ENCODE results near the gene RALB.

The RALB gene

DNA sequence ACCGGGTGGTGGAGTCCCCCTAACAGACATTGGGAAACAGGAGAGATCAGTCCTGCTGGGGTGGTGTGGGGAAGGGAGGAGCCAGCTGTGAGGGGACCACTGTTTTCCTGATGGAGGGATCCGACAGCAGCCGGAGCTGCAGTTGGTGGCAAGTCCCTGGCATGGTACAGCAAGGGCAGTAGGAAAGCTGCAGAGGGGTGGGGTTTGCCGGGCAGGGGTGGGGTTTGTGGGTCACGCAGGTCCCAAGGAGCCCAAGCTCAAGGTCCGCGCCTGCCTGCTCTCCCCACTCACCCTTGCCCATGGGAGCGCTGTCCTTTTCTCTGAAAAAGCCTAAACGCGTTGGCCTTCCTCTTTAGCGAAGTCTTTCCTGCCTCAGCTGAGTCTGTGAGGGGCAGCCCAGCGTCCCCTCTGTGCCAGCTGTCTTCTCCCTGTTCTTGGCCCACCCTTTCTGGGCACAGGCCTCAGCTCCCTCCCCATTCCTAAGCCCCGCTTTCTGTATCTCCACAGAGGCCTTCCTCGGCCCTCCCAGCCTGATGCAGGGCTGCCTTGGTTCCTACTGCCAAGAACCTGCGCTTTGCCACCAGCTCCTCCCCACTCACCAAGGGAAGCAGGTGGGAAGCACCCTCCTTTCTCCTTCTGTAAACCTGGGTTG, 64.0 kb downstream of the RALB start:
- H3K9ac ChIP-seq (ENCODE audit: low read length): no peak overlapping the region
- no peaks in the 10 kb centered on the region for H3K36me3 ChIP-seq (ENCODE audit: control insufficient read depth, insufficient read depth, low read length)
- no peak overlapping the region for H3K56ac ChIP-seq (ENCODE audit: low read length)
- no peak overlapping the region for H3K4me3 ChIP-seq (ENCODE audit: low read length)
- DNase-seq: no peak
- H4K8ac ChIP-seq (ENCODE audit: low read depth, low read length): no peak overlapping the region
- H2AK5ac ChIP-seq (ENCODE audit: low read length): no peak overlapping the region
- no peak overlapping the region for H3K18ac ChIP-seq (ENCODE audit: low read length)
- no peak overlapping the region for H2BK5ac ChIP-seq (ENCODE audit: low read length)
- no peak overlapping the region for H3K4me2 ChIP-seq (ENCODE audit: low read length)
- no peak overlapping the region for H4K5ac ChIP-seq (ENCODE audit: low read length)
- no peak overlapping the region for H3K4ac ChIP-seq (ENCODE audit: low read depth, low read length)
- H3K4me1 ChIP-seq (ENCODE audit: control insufficient read depth, low read depth, low read length): no peaks in the 10 kb centered on the region
- no peak overlapping the region for H3K27ac ChIP-seq (ENCODE audit: low read depth, low read length)
- no peak overlapping the region for H2BK120ac ChIP-seq (ENCODE audit: low read depth, low read length)
- no peaks in the 10 kb centered on the region for H3K27me3 ChIP-seq (ENCODE audit: insufficient read depth, low read length, poor library complexity)
- no peak overlapping the region for H3K23ac ChIP-seq (ENCODE audit: low read length)
- no peaks in the 10 kb centered on the region for H3K79me2 ChIP-seq (ENCODE audit: control insufficient read depth, insufficient read depth, low read length)
- H2BK15ac ChIP-seq (replicated peaks; ENCODE audit: low read depth): no peak overlapping the region
- no peaks in the 10 kb centered on the region for H3K79me1 ChIP-seq (ENCODE audit: low read length)
- WGBS (ENCODE audit: extremely low coverage, insufficient coverage, low lambda C conversion rate): no CpG with 5 or more reads among the region's 15 CpGs

DNA sequence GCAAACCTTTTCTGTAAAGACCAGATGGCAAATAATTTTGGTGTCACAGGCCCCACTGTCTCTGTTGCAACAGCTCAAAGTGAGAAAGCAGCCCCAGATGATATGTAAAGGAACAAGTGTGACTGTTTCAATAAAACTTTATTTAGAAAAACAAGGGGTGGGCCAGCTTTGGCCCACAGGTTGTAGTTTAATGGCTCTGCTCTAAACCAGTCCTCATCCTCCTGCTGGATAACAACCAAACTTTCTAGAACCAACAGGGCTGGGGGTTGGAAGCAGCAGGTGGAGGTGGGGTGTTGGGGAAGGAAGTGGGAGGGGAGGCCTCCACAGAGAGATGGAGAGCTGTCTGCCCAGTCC, 64.5 kb downstream of the RALB start:
- Histone ChIP-seq H3K27me3 (ENCODE audit: insufficient read depth, low read length, poor library complexity) (no peaks in the 10 kb centered on the region), H3K4me1 (ENCODE audit: control insufficient read depth, low read depth, low read length) (no peaks in the 10 kb centered on the region), H2BK15ac (replicated peaks; ENCODE audit: low read depth) (no peak overlapping the region)

DNA sequence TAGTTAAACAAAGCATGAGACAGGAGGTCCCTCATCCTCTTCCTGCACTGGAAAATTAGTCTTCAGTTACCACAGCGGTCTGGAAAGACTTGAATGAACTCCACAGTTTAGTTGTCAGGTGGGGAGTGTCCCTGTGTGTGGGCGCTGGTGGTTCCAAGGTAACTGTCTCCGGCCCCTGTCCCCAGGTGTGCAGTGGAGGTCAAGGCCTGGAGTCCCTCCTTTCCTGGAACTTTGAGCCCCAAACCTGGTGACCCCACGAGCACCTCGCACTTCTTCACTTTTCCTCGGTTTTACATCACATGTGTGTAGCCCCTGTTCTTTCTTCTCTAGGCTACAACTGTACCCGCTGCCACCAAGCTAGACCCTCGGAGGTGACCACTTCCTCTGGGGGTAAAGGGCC, 65.3 kb downstream of the RALB start:
- H3K9ac ChIP-seq (ENCODE audit: low read length): no peak overlapping the region
- WGBS (ENCODE audit: extremely low coverage, insufficient coverage, low lambda C conversion rate): no CpG with 5 or more reads among the region's 8 CpGs
- H3K27ac ChIP-seq (ENCODE audit: low read depth, low read length): no peak overlapping the region
- no peak overlapping the region for H2BK15ac ChIP-seq (replicated peaks; ENCODE audit: low read depth)
- no peaks in the 10 kb centered on the region for H3K27me3 ChIP-seq (ENCODE audit: insufficient read depth, low read length, poor library complexity)
- no peak overlapping the region for H3K18ac ChIP-seq (ENCODE audit: low read length)
- no peaks in the 10 kb centered on the region for H3K4me1 ChIP-seq (ENCODE audit: control insufficient read depth, low read depth, low read length)
- H3K56ac ChIP-seq (ENCODE audit: low read length): no peak overlapping the region
- no peak overlapping the region for H2BK120ac ChIP-seq (ENCODE audit: low read depth, low read length)
- H3K23ac ChIP-seq (ENCODE audit: low read length): no peak overlapping the region
- no peak overlapping the region for H3K4me2 ChIP-seq (ENCODE audit: low read length)
- H3K4ac ChIP-seq (ENCODE audit: low read depth, low read length): no peak overlapping the region
- H3K36me3 ChIP-seq (ENCODE audit: control insufficient read depth, insufficient read depth, low read length): no peaks in the 10 kb centered on the region
- no peaks in the 10 kb centered on the region for H3K79me2 ChIP-seq (ENCODE audit: control insufficient read depth, insufficient read depth, low read length)
- DNase-seq: no peak
- H3K4me3 ChIP-seq (ENCODE audit: low read length): no peak overlapping the region
- no peak overlapping the region for H4K8ac ChIP-seq (ENCODE audit: low read depth, low read length)
- H3K79me1 ChIP-seq (ENCODE audit: low read length): no peaks in the 10 kb centered on the region
- no peak overlapping the region for H2BK5ac ChIP-seq (ENCODE audit: low read length)
- H4K5ac ChIP-seq (ENCODE audit: low read length): no peak overlapping the region
- no peak overlapping the region for H2AK5ac ChIP-seq (ENCODE audit: low read length)

More for the DNA sequence above, 64.5 kb downstream of the RALB start:
- Histone ChIP-seq H3K4me2 (ENCODE audit: low read length) (no peak overlapping the region), H2BK5ac (ENCODE audit: low read length) (no peak overlapping the region), H3K56ac (ENCODE audit: low read length) (no peak overlapping the region), H3K27ac (ENCODE audit: low read depth, low read length) (no peak overlapping the region), H3K79me2 (ENCODE audit: control insufficient read depth, insufficient read depth, low read length) (no peaks in the 10 kb centered on the region), H3K4me3 (ENCODE audit: low read length) (no peak overlapping the region), H3K4ac (ENCODE audit: low read depth, low read length) (no peak overlapping the region), H2AK5ac (ENCODE audit: low read length) (no peak overlapping the region), H3K23ac (ENCODE audit: low read length) (no peak overlapping the region), H3K9ac (ENCODE audit: low read length) (no peak overlapping the region), H3K36me3 (ENCODE audit: control insufficient read depth, insufficient read depth, low read length) (no peaks in the 10 kb centered on the region), H3K18ac (ENCODE audit: low read length) (no peak overlapping the region), H4K8ac (ENCODE audit: low read depth, low read length) (no peak overlapping the region), H2BK120ac (ENCODE audit: low read depth, low read length) (no peak overlapping the region), H3K79me1 (ENCODE audit: low read length) (no peaks in the 10 kb centered on the region), H4K5ac (ENCODE audit: low read length) (no peak overlapping the region)
- DNase-seq: no peak

DNA sequence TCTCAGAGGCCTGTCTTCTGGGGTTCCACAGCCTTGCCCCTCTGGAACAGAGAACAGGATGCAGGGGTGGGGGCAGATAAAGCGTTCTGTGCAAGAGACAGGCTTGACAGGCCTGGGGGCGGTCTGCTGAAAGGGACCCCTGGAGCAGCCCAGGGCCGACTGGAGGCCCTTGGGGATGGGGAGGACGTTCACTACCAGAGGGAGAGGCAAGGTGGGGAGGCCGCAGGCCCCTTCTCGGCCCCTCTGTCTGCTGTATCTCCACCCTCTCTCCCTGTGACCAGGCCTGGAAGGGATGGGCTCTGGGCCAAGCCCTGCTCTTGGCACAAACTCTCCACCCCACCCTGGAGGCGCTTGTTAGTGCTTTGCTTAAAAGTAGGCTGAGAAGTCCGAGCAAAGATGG, 66.0 kb downstream of the RALB start:
- no peaks in the 10 kb centered on the region for H3K27me3 ChIP-seq (ENCODE audit: insufficient read depth, low read length, poor library complexity)
- H3K4me1 ChIP-seq (ENCODE audit: control insufficient read depth, low read depth, low read length): no peaks in the 10 kb centered on the region
- no peak overlapping the region for H3K4me2 ChIP-seq (ENCODE audit: low read length)
- no peak overlapping the region for H3K4ac ChIP-seq (ENCODE audit: low read depth, low read length)
- H2BK5ac ChIP-seq (ENCODE audit: low read length): no peak overlapping the region
- no peak overlapping the region for H2AK5ac ChIP-seq (ENCODE audit: low read length)
- no peak overlapping the region for H3K9ac ChIP-seq (ENCODE audit: low read length)
- no peak overlapping the region for H2BK15ac ChIP-seq (replicated peaks; ENCODE audit: low read depth)
- no peaks in the 10 kb centered on the region for H3K79me1 ChIP-seq (ENCODE audit: low read length)
- H4K8ac ChIP-seq (ENCODE audit: low read depth, low read length): no peak overlapping the region
- no peak overlapping the region for H3K4me3 ChIP-seq (ENCODE audit: low read length)
- WGBS (ENCODE audit: extremely low coverage, insufficient coverage, low lambda C conversion rate): no CpG with 5 or more reads among the region's 8 CpGs
- H3K27ac ChIP-seq (ENCODE audit: low read depth, low read length): no peak overlapping the region
- no peak overlapping the region for H3K18ac ChIP-seq (ENCODE audit: low read length)
- H4K5ac ChIP-seq (ENCODE audit: low read length): no peak overlapping the region
- no peak overlapping the region for H3K56ac ChIP-seq (ENCODE audit: low read length)
- H2BK120ac ChIP-seq (ENCODE audit: low read depth, low read length): no peak overlapping the region
- no peaks in the 10 kb centered on the region for H3K79me2 ChIP-seq (ENCODE audit: control insufficient read depth, insufficient read depth, low read length)
- H3K23ac ChIP-seq (ENCODE audit: low read length): no peak overlapping the region
- H3K36me3 ChIP-seq (ENCODE audit: control insufficient read depth, insufficient read depth, low read length): no peaks in the 10 kb centered on the region
- no peak for DNase-seq

DNA sequence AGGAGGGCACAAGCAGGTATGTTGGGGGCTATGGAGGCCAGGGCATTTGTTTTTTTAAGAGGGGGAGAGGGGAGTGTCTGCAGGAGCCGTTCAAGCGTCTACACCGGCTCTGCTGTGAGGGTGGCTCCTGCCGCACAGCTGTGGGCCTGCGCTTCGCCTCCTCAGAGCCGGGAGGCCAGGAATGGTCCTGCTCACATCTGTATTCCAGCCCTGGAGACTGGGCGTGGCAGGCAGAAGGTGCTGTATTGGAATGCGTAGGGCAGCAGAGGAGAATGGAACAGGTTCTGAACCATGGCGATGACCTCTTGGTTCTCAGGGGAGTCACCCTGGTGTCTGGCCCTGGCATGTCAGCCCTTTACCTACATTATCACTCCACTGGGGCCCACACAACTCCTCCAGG, 66.5 kb downstream of the RALB start:
- Histone ChIP-seq H3K9ac (ENCODE audit: low read length) (no peak overlapping the region), H3K56ac (ENCODE audit: low read length) (no peak overlapping the region), H3K4ac (ENCODE audit: low read depth, low read length) (no peak overlapping the region), H3K79me2 (ENCODE audit: control insufficient read depth, insufficient read depth, low read length) (no peaks in the 10 kb centered on the region), H3K79me1 (ENCODE audit: low read length) (no peaks in the 10 kb centered on the region), H2AK5ac (ENCODE audit: low read length) (no peak overlapping the region), H2BK15ac (replicated peaks; ENCODE audit: low read depth) (no peak overlapping the region), H2BK120ac (ENCODE audit: low read depth, low read length) (no peak overlapping the region), H3K4me3 (ENCODE audit: low read length) (no peak overlapping the region), H3K27ac (ENCODE audit: low read depth, low read length) (no peak overlapping the region), H3K18ac (ENCODE audit: low read length) (no peak overlapping the region), H4K8ac (ENCODE audit: low read depth, low read length) (no peak overlapping the region), H3K23ac (ENCODE audit: low read length) (no peak overlapping the region), H3K4me1 (ENCODE audit: control insufficient read depth, low read depth, low read length) (no peaks in the 10 kb centered on the region), H3K27me3 (ENCODE audit: insufficient read depth, low read length, poor library complexity) (no peaks in the 10 kb centered on the region), H2BK5ac (ENCODE audit: low read length) (no peak overlapping the region), H4K5ac (ENCODE audit: low read length) (no peak overlapping the region), H3K4me2 (ENCODE audit: low read length) (no peak overlapping the region), H3K36me3 (ENCODE audit: control insufficient read depth, insufficient read depth, low read length) (no peaks in the 10 kb centered on the region)
- DNase-seq: no peak
- no CpG with 5 or more reads among the region's 10 CpGs for WGBS (ENCODE audit: extremely low coverage, insufficient coverage, low lambda C conversion rate)

DNA sequence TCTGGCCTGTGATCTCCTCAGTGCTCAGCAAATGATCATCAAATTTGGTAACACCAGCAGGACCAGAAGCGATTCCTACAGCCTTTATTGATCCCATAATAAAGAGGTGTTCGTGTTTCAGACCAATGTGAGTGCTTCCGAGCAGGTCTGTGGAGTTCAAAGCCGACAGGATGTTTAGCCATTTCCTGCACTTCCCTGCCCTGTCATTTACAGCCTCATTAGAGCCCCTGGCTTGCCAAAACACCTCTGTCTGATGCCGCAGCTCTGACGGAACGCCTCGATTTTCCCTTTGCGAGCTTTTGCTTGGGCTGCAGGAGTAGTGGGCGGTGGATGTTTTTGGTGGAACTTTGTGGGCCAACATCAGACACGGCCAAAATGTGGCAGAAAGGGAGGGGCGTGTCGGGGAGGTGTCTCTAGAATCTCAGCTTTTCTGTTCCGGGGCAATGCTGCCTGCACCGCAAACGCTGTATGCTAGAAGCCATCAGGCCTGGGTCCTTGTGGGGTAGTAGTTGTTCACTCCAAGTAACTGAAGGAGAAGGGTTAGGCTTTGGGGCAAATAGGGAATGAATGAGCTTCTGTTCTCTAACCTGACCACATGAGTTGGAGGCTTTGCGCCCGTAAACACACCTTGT, 67.2 kb downstream of the RALB start:
- Histone ChIP-seq H4K8ac (ENCODE audit: low read depth, low read length) (no peak overlapping the region), H4K5ac (ENCODE audit: low read length) (no peak overlapping the region), H3K79me2 (ENCODE audit: control insufficient read depth, insufficient read depth, low read length) (no peaks in the 10 kb centered on the region), H3K4me2 (ENCODE audit: low read length) (no peak overlapping the region), H2BK15ac (replicated peaks; ENCODE audit: low read depth) (no peak overlapping the region), H3K4ac (ENCODE audit: low read depth, low read length) (no peak overlapping the region), H3K18ac (ENCODE audit: low read length) (no peak overlapping the region), H3K27me3 (ENCODE audit: insufficient read depth, low read length, poor library complexity) (no peaks in the 10 kb centered on the region), H3K23ac (ENCODE audit: low read length) (no peak overlapping the region), H3K9ac (ENCODE audit: low read length) (no peak overlapping the region), H3K79me1 (ENCODE audit: low read length) (no peaks in the 10 kb centered on the region), H2AK5ac (ENCODE audit: low read length) (no peak overlapping the region), H3K27ac (ENCODE audit: low read depth, low read length) (no peak overlapping the region), H2BK5ac (ENCODE audit: low read length) (no peak overlapping the region), H3K4me3 (ENCODE audit: low read length) (no peak overlapping the region), H3K56ac (ENCODE audit: low read length) (no peak overlapping the region), H3K36me3 (ENCODE audit: control insufficient read depth, insufficient read depth, low read length) (no peaks in the 10 kb centered on the region), H3K4me1 (ENCODE audit: control insufficient read depth, low read depth, low read length) (no peaks in the 10 kb centered on the region), H2BK120ac (ENCODE audit: low read depth, low read length) (no peak overlapping the region)
- no peak for DNase-seq
- no CpG with 5 or more reads among the region's 18 CpGs for WGBS (ENCODE audit: extremely low coverage, insufficient coverage, low lambda C conversion rate)
